T-helper 1 cell treated with Interleukin-12 subunit alpha and Interleukin-12 subunit beta and Interleukin-4 antibody, amounts not matched to agents 30 ng/mL and 1 ng/mL, for 36 hours (primary cell): ENCODE measurements around the gene DYNLT5. TPM values are rescaled to one million over a fixed set of nuclear protein-coding genes. Genes with fewer than 3 reads are reported as not detected.
"Not testable (repeated sequence)": the region's sequence is repeated elsewhere in the genome, so short reads cannot be mapped to it uniquely, and the experiment has no call there.

Experiments
- intact Hi-C: fragments of 100-400 bp; cut with micrococcal nuclease; formaldehyde crosslinking; loops from one replicate; pipeline ENCODE4 v1.15.1; 2024
- total RNA-seq: library from RNA; stranded (reverse); gene quantifications from 2 replicates; pipeline ENCODE4 v1.2.3, GENCODE V29; 2022

Gene DYNLT5
- not detected in 2 replicates for total RNA-seq

- intact Hi-C loops = no loop called here
Observed at GRCh38 chr1:66752000-66752592, at the start of gene DYNLT5. TSS of gene DYNLT5 (plus strand) at chr1:66752459. CDS start at chr1:66754659, 2,200 bp downstream.

DNA sequence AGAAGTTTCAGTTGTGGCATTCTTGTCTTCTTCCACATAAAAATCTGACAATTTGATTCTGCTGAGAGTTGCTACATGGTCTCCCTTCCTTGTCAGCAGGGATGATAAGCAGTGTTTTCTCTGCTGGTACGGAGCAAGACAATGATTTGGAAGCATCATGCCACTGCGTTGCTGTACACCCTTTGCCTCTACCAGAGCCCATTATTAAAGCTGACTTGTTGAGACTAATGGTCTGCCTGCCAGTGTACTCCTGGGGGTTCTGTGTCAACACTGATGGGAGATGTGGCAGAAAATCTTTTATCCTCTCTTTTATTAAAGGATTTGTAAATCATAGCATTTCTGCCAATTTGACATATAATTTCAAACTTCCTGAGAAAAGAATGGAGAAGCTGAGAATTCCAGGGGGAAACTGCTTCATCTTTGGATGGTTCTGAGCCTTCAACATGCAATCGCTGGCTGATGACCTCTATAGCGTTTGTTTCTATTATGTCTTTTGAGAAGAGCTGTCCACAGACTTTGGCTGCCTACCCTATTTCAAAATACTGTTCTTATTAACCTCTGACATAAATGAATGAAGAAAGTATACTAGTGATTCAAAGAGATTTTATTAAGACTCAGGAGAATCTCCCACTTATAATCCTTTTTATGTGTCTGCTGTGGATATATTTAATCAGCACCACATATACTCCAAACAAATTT, 47.9 kb upstream of the DYNLT5 start:
- intact Hi-C loops = no loop called here

DNA sequence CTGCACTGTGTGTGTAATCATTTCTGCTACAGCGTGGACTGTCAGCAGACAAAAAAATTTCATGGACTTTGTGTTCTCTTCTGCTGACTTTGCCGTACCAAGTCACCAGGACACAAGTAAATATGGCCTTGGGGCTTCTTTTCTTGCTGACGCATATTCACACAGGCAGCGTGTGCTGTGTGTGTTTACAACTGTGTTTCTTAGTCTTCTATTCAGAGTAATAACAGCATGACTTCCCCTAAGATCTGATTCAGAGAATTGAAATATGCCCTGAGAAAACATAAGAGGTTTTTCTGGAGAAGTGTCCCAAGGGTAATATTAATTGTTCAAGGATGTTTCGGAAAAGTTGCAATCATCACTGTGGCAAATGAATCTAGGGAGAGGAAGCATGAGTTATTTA, 47.1 kb upstream of the DYNLT5 start:
- intact Hi-C loops = no loop called here

GRCh38 chr1:66711420-66711819, 40.8 kb upstream of the DYNLT5 start:
- intact Hi-C loops = no loop called here

- intact Hi-C loops = no loop called here
Observed at GRCh38 chr1:66712839-66713238, 39.4 kb upstream of the DYNLT5 start.

- intact Hi-C loops = loop anchor here (10.0 kb wide), 2 partner anchors 189 to 389 kb away; partner anchors contain the start of gene SGIP1
Observed at GRCh38 chr1:66723985-66724384, 28.3 kb upstream of the DYNLT5 start.

DNA sequence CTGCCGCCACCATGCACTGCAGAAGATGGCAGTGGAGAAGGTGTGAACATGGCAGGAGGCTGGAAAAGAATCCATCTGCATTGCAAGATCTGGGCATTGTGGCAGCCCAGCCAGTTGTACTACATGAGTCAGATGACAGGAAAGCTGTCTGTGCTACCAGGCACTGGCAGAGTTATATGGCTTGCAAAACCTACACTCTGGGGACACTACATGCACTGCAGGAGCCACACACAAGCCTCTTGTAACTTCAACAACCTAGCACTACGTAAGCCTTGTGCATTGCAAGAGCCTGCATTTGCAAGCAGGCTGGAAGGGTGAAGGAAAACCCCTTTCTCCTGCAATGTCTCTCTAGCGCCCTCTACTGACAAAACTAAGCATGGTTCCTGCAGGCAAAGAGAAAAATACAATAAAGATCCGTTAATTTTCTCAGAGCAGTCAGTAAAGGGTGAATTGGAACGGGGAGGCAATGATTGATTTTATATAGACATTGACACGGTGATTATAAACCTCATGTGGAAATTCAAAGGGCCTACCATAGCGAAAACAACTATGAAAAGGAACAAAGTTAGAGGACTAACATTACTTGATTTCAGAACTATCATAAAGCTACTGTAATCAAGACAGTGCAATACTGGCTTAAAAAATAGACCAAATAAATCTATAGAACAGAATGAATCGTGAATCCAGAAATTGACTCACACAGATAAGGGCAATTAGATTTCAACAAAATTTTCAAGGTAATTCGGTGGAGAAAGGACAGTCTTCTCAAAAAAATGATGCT, 26.2 kb upstream of the DYNLT5 start:
- intact Hi-C loops = loop anchor here (1.0 to 10.0 kb wide), 6 partner anchors 191 to 767 kb away; partner anchors contain the start of gene SGIP1

- intact Hi-C loops = loop anchor here (10.0 kb wide), 2 partner anchors 193 to 393 kb away; partner anchors contain the start of gene SGIP1
Observed at GRCh38 chr1:66728021-66728420, 24.2 kb upstream of the DYNLT5 start.

GRCh38 chr1:66728716-66729115, 23.5 kb upstream of the DYNLT5 start:
- intact Hi-C loops = loop anchor here (10.0 kb wide), 2 partner anchors 194 to 394 kb away; partner anchors contain the start of gene SGIP1

GRCh38 chr1:66729119-66729518, 23.1 kb upstream of the DYNLT5 start:
- intact Hi-C loops = loop anchor here (10.0 kb wide), 2 partner anchors 194 to 394 kb away; partner anchors contain the start of gene SGIP1

DNA sequence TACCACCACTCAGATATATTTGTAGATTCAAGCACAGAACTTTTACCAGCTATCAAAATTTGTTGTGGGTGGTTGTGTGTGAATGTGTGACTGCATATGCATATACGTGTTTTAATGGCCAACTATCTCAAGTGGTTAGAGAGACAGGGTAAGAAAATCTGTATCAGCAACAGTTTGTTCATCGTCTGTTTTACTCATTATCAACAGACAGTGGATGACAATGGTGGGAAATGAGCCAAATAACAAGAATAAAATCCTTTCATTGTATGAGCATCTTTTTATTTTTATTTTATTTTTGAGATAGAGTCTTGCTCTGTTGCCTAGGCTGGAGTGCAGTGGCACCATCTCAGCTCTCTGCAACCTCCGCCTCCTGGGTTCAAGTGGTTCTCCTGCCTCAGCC, 22.7 kb upstream of the DYNLT5 start:
- intact Hi-C loops = loop anchor here (10.0 kb wide), 2 partner anchors 195 to 395 kb away; partner anchors contain the start of gene SGIP1

DNA sequence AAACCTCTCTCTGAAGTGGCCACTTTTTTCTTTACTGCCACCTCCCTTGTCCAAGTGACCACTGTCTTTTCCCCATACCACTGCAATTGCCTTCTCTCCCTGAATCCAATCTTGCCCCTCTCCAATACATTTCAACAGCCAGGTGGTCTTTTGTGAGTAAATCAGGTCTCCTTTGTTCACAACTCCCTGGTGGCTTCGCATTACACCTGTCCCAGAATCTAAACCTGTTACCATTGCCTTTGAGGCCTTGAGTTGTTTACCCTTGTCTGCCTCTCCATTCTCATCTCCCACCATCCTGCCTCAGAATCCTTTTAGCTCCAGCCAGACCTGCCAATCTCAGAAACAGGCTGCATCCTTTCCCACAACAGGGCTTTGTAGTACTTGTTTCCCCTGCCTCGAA, 21.8 kb upstream of the DYNLT5 start:
- intact Hi-C loops = no loop called here

DNA sequence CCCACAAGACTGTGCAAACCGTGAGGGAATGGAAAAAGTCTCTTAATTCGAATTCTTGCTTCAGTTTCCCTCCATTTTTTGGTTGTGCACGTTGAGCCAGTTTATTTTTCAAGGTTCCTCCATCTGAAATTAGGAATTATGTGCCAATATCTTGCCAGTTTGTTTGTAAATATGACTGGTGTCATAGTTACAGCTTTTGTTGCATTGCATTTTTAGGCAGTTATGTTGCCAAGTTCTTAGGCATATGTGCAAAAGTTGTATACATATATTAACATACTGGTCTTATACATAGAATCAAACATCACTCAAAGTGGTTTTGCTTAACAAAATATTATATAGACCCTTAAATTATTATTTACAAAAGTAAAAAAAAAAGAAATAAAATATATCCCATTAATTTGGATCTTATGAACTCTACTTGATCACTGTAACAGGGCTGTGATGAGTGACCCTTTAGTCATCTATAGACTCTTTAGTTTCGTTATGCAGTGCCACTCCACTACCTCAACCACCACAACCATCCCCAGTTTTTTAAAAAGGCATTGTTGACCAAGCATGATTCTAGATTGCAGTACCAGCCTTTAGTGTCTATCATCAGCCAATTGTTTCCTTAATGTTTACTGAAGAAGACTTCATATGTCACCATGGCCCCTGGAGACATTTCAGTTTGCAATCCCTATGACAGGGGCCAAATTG, 20.9 kb upstream of the DYNLT5 start:
- intact Hi-C loops = no loop called here

- intact Hi-C loops = no loop called here
Observed at GRCh38 chr1:66732407-66733166, 19.7 kb upstream of the DYNLT5 start.

DNA sequence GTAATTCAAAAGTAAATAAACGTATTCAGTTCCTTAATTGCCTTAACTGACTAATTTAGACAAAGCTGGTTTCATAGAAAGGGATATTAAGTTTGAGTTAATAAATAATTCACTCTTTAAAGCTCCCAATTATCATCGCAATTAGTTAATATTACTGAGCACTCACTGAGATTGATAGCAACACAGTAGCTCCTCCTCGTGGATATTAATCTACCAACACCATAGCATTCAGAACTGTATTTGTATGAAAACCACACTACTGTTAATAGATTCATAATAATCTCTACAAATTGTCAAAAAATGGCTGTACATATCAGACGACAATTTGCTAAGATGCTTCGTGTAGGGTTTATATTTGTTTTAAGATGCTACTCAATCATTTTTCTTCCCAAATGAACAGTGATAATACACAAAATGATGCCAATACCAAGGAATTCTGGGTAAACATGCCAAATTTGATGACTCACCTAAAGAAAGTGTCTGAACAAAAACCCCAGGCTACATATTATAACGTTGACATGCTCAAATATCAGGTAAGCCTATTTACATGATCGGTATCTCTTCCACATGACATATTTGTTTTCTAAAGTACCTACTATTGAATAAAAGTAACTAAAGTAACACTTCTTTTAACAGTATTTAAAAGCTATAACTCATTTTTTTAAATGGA, 18.8 kb upstream of the DYNLT5 start:
- intact Hi-C loops = no loop called here

GRCh38 chr1:66734531-66734930, 17.7 kb upstream of the DYNLT5 start:
- intact Hi-C loops = not testable (repeated sequence)

- intact Hi-C loops = no loop called here
Observed at GRCh38 chr1:66737836-66738235, 14.4 kb upstream of the DYNLT5 start.

DNA sequence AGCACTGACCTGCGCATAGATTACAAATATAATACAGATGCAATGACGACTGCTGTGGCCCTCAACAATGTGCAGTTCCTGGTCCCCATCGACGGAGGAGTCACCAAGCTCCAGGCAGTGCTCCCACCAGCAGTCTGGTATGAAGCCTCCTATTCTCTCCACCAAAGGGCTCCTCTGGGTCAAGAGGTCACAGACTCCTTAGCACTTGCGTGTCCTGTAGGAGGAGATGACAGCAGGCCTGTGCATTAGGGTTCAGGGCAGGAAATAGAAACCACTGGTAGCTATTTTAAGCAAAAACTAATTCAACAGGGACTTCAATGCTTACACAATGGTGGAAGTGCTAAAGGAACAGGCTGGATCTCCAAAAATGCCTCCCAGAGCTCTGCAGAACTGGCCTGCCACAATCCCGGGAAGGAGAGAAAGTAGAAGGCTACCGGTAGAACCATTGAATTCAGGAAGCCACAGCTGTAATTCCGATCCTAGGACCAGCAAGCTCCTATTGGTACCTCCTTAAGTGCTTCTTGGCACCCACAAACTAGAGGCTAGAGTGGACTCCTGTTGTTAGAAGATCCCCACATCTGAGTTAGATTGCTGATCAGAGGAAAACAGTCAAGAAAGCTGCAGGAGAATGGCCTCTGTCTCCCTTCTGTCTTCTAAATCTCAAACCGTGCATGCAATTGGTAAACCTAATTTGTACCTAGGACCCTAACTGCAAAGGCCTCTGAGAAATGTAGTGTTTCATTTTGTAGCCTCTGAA, 12.7 kb upstream of the DYNLT5 start:
- intact Hi-C loops = no loop called here

GRCh38 chr1:66745451-66745850, 6.8 kb upstream of the DYNLT5 start:
- intact Hi-C loops = no loop called here
